HepG2 (cell line): ENCODE results near the gene PCNT. TPM values are rescaled to one million over a fixed set of nuclear protein-coding genes. Genes with fewer than 3 reads are reported as not detected.
A peak's percentile ranks its signal among the peaks of the same experiment; 100 is the strongest.

Source experiments
- AGO2 ChIP-seq: fragments of 200-400 bp; formaldehyde crosslinking; optimal IDR thresholded peaks from 2 replicates; pipeline ENCODE3; 2017; ENCODE audit warnings: mild to moderate bottlenecking, low read depth, low read length, moderate library complexity
- GMEB1 ChIP-seq: sonication (generic); formaldehyde crosslinking; IDR thresholded peaks from 2 replicates; pipeline ENCODE4 v1.5.1; 2020; ENCODE audit warnings: missing genetic modification reagents, mild to moderate bottlenecking, borderline replicate concordance
- HES4 ChIP-seq: sonication (generic); formaldehyde crosslinking; IDR thresholded peaks from 2 replicates; pipeline ENCODE4 v1.9.0; 2021; ENCODE audit warnings: mild to moderate bottlenecking, missing genetic modification reagents, borderline replicate concordance
- HMGA1 ChIP-seq: sonication (generic); formaldehyde crosslinking; conservative IDR thresholded peaks from 2 replicates; pipeline ENCODE4 v1.4.0; 2020; ENCODE audit warnings: missing genetic modification reagents
- HNF1B ChIP-seq: sonication (generic); formaldehyde crosslinking; IDR thresholded peaks from 2 replicates; pipeline ENCODE4 v1.5.1; 2020; ENCODE audit warnings: mild to moderate bottlenecking, moderate library complexity, missing genetic modification reagents
- HNRNPH1 ChIP-seq: fragments of 200-400 bp; formaldehyde crosslinking; optimal IDR thresholded peaks from 2 replicates; pipeline ENCODE3; 2017; ENCODE audit warnings: mild to moderate bottlenecking, low read depth, low read length
- KLF9 ChIP-seq: IDR thresholded peaks from 2 replicates; pipeline ENCODE4 v1.6.1; 2016; ENCODE audit warnings: low read depth
- MATR3 ChIP-seq: sonication (generic); formaldehyde crosslinking; IDR thresholded peaks from 2 replicates; pipeline ENCODE4 v1.4.0; 2020; ENCODE audit warnings: missing genetic modification reagents
- MZF1 ChIP-seq: sonication (generic); formaldehyde crosslinking; IDR thresholded peaks from 2 replicates; pipeline ENCODE4 v1.8.1; 2023; ENCODE audit warnings: mild to moderate bottlenecking, missing genetic modification reagents, borderline replicate concordance
- NR1H2 ChIP-seq: sonication (generic); formaldehyde crosslinking; IDR thresholded peaks from 2 replicates; pipeline ENCODE4 v1.8.1; 2022; ENCODE audit warnings: low read depth, missing genetic modification reagents, borderline replicate concordance
- SNRNP70 ChIP-seq: fragments of 200-400 bp; formaldehyde crosslinking; IDR thresholded peaks from 2 replicates; pipeline ENCODE4 v1.6.1; 2017; ENCODE audit warnings: mild to moderate bottlenecking, low read depth, low read length, moderate library complexity
- ZFP41 ChIP-seq: sonication (generic); formaldehyde crosslinking; IDR thresholded peaks from 2 replicates; pipeline ENCODE4 v1.4.0; 2020; ENCODE audit warnings: mild to moderate bottlenecking, missing genetic modification reagents, borderline replicate concordance
- ZNF17 ChIP-seq: sonication (generic); formaldehyde crosslinking; IDR thresholded peaks from 2 replicates; pipeline ENCODE4 v1.5.0; 2020; ENCODE audit warnings: mild to moderate bottlenecking, missing genetic modification reagents
- ZNF263 ChIP-seq: sonication (generic); formaldehyde crosslinking; IDR thresholded peaks from 2 replicates; pipeline ENCODE4 v1.4.0; 2020; ENCODE audit warnings: missing genetic modification reagents
- ZNF282 ChIP-seq: fragments of 450-650 bp; IDR thresholded peaks from 2 replicates; pipeline ENCODE4 v1.6.1; 2018; ENCODE audit not compliant: partially characterized antibody
- ZNF468 ChIP-seq: sonication (generic); formaldehyde crosslinking; IDR thresholded peaks from 2 replicates; pipeline ENCODE4 v1.8.0; 2022; ENCODE audit warnings: mild to moderate bottlenecking, moderate library complexity, missing genetic modification reagents
- ZNF543 ChIP-seq: sonication (generic); formaldehyde crosslinking; IDR thresholded peaks from 2 replicates; pipeline ENCODE4 v1.4.0; 2020; ENCODE audit warnings: mild to moderate bottlenecking, missing genetic modification reagents
- ZNF562 ChIP-seq: sonication (generic); formaldehyde crosslinking; IDR thresholded peaks from 2 replicates; pipeline ENCODE4 v1.8.0; 2022; ENCODE audit warnings: missing genetic modification reagents, borderline replicate concordance
- polyA plus RNA-seq, 8 experiments: library from polyadenylated mRNA; depleted of rRNA in 3 of 8; stranded (reverse) in 7 of 8; unstranded in 1 of 8; fragments of >200 nt; fragmentation: Illumina TruSeq in 4 of 8; extraction: Trizol in 4 of 8; gene quantifications; 2 replicates each; pipeline versions ENCODE4 v1.2.1 to v1.2.3, GENCODE V29; 2011 to 2016; ENCODE audit warnings: low read depth in 4 of 8, missing spikeins in 1 of 8, mixed read lengths in 1 of 8; ENCODE audit not compliant: insufficient read depth in 1 of 8
- total RNA-seq, 5 experiments: library from RNA; depleted of rRNA; stranded (reverse); fragments of >200 nt; fragmentation: Illumina TruSeq; extraction: Trizol; gene quantifications; 2 replicates each; pipeline ENCODE4 v1.2.3, GENCODE V29; 2016; ENCODE audit warnings: low read depth in 1 of 5
- TF ChIP-seq, protein P1 (sequence below): sonication (generic); formaldehyde crosslinking; IDR thresholded peaks from 2 replicates; pipeline ENCODE4 v1.5.0; 2020; ENCODE audit warnings: mild to moderate bottlenecking, missing genetic modification reagents
- TF ChIP-seq, protein P2 (sequence below): fragments of 450-650 bp; IDR thresholded peaks from 2 replicates; pipeline ENCODE4 v1.6.1; 2017; ENCODE audit warnings: mild to moderate bottlenecking
- TF ChIP-seq, protein P3 (sequence below): sonication (generic); formaldehyde crosslinking; IDR thresholded peaks from 2 replicates; pipeline ENCODE4 v1.8.1; 2022; ENCODE audit warnings: mild to moderate bottlenecking, missing genetic modification reagents

PCNT gene
- total and polyA plus RNA-seq, 2 of the 13 experiments (the other 11 are each of a cell fraction or from before 2014, with no cell fraction given) = 5.6 to 12.4 TPM

DNA sequence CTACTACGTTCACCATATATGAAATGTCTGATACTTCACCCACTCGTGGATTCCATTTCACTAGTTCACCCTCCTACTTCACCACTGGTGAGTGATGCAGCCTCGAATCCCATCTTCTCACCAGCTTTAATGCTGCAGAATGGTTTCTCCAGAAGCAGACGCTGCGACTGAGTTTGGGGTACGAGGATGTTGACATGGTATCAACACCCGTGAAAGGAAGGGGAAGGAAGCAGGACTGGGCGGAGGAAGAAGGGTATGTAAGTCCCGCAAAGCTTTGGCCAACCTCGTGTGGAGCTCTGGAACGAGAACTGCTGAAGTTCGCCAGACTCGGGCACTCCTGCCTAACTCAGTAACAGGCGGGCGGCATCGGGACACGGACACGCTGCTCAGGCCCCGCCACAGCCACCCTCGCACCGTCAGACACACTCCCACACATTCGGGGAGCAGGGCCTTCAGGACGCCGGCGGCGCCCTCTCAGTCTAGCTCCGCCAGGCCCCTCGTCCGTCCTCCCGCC lies 133.9 kb downstream of the PCNT start (continued):
- no peak for TF ChIP-seq NR1H2
- no peak for TF ChIP-seq HNRNPH1
- no peak for TF ChIP-seq ZFP41 (CRISPR knock-in tag)
- TF ChIP-seq SNRNP70 = no peak
- no peak for TF ChIP-seq ZNF562 (CRISPR knock-in tag)
- no peak for TF ChIP-seq ZNF263 (CRISPR knock-in tag)
- no peak for TF ChIP-seq ZNF282
- peak; percentile 81 for TF ChIP-seq AGO2
- TF ChIP-seq GMEB1 = no peak
- TF ChIP-seq ZNF543 (CRISPR knock-in tag) = no peak
- TF ChIP-seq, protein P1, sequence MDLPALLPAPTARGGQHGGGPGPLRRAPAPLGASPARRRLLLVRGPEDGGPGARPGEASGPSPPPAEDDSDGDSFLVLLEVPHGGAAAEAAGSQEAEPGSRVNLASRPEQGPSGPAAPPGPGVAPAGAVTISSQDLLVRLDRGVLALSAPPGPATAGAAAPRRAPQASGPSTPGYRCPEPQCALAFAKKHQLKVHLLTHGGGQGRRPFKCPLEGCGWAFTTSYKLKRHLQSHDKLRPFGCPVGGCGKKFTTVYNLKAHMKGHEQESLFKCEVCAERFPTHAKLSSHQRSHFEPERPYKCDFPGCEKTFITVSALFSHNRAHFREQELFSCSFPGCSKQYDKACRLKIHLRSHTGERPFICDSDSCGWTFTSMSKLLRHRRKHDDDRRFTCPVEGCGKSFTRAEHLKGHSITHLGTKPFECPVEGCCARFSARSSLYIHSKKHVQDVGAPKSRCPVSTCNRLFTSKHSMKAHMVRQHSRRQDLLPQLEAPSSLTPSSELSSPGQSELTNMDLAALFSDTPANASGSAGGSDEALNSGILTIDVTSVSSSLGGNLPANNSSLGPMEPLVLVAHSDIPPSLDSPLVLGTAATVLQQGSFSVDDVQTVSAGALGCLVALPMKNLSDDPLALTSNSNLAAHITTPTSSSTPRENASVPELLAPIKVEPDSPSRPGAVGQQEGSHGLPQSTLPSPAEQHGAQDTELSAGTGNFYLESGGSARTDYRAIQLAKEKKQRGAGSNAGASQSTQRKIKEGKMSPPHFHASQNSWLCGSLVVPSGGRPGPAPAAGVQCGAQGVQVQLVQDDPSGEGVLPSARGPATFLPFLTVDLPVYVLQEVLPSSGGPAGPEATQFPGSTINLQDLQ = no peak
- 0 out of 2 replicates have a peak, but pooled peaks have one; percentile 37 for TF ChIP-seq HES4 (CRISPR knock-in tag)
- no peak for TF ChIP-seq ZNF468 (CRISPR knock-in tag)
- TF ChIP-seq, protein P2, sequence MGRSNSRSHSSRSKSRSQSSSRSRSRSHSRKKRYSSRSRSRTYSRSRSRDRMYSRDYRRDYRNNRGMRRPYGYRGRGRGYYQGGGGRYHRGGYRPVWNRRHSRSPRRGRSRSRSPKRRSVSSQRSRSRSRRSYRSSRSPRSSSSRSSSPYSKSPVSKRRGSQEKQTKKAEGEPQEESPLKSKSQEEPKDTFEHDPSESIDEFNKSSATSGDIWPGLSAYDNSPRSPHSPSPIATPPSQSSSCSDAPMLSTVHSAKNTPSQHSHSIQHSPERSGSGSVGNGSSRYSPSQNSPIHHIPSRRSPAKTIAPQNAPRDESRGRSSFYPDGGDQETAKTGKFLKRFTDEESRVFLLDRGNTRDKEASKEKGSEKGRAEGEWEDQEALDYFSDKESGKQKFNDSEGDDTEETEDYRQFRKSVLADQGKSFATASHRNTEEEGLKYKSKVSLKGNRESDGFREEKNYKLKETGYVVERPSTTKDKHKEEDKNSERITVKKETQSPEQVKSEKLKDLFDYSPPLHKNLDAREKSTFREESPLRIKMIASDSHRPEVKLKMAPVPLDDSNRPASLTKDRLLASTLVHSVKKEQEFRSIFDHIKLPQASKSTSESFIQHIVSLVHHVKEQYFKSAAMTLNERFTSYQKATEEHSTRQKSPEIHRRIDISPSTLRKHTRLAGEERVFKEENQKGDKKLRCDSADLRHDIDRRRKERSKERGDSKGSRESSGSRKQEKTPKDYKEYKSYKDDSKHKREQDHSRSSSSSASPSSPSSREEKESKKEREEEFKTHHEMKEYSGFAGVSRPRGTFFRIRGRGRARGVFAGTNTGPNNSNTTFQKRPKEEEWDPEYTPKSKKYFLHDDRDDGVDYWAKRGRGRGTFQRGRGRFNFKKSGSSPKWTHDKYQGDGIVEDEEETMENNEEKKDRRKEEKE = no peak
- TF ChIP-seq, protein P3, sequence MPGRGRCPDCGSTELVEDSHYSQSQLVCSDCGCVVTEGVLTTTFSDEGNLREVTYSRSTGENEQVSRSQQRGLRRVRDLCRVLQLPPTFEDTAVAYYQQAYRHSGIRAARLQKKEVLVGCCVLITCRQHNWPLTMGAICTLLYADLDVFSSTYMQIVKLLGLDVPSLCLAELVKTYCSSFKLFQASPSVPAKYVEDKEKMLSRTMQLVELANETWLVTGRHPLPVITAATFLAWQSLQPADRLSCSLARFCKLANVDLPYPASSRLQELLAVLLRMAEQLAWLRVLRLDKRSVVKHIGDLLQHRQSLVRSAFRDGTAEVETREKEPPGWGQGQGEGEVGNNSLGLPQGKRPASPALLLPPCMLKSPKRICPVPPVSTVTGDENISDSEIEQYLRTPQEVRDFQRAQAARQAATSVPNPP (CRISPR knock-in tag) = no peak
- no peak for TF ChIP-seq KLF9 (CRISPR knock-in tag)
- TF ChIP-seq HMGA1 (CRISPR knock-in tag) = no peak
- TF ChIP-seq MATR3 (CRISPR knock-in tag) = no peak
- TF ChIP-seq HNF1B = no peak
- no peak for TF ChIP-seq MZF1 (CRISPR knock-in tag)
- TF ChIP-seq ZNF17 (CRISPR knock-in tag) = no peak
